HEK293 (cell line): ENCODE results near the gene NCCRP1.

ENCODE experiments used
- CTCF ChIA-PET: fragments of 350-600 bp; formaldehyde crosslinking; extraction: SDS; loops from one replicate; lab custom pipeline; 2021; ENCODE audit warnings: antibody characterized with exemption; lab: Yijun Ruan, JAX
- POLR2A ChIA-PET: fragments of 300-600 bp; formaldehyde crosslinking; extraction: SDS; loops from one replicate; lab custom pipeline; 2020; ENCODE audit warnings: antibody characterized with exemption, inconsistent platforms; lab: Yijun Ruan, JAX
- H3K27ac ChIP-seq: fragments of 200-500 bp; sonication (Bioruptor generic); 2 replicates; pipeline ENCODE4 v1.5.1; 2014; ENCODE audit warnings: low read depth, low read length, control low read depth, inconsistent platforms; ENCODE audit errors: extremely low read depth
- H3K36me3 ChIP-seq, 2 experiments: fragments of 200-500 bp in 1 of 2; sonication (Bioruptor generic) in 1 of 2; 1 replicate in 1 of 2; 2 replicates in 1 of 2; pipeline ENCODE4 v1.5.1; 2014 to 2017; ENCODE audit warnings: inconsistent platforms in 2 of 2, low read length in 2 of 2; ENCODE audit not compliant: control insufficient read depth in 2 of 2, insufficient read depth in 1 of 2
- H3K4me1 ChIP-seq: fragments of 200-500 bp; sonication (Bioruptor generic); 2 replicates; pipeline ENCODE4 v1.5.1; 2014; ENCODE audit warnings: mild to moderate bottlenecking, low read length, inconsistent platforms; ENCODE audit not compliant: control insufficient read depth, insufficient read depth
- H3K4me3 ChIP-seq: 2 replicates; pipeline ENCODE4 v1.5.1; 2011; ENCODE audit warnings: low read depth, mild to moderate bottlenecking, control low read depth, low read length, moderate library complexity
- H3K9me3 ChIP-seq: fragments of 200-500 bp; sonication (Bioruptor generic); 2 replicates; pipeline ENCODE4 v1.5.1; 2014; ENCODE audit warnings: low read depth, low read length, inconsistent platforms; ENCODE audit not compliant: control insufficient read depth, insufficient read depth
- ATF2 ChIP-seq: fragments of 450-650 bp; formaldehyde crosslinking; IDR thresholded peaks from 2 replicates; pipeline ENCODE4 v1.5.1; 2016; ENCODE audit warnings: missing biosample characterization, missing genetic modification characterization, low read depth
- BCL6B ChIP-seq: fragments of 450-650 bp; formaldehyde crosslinking; IDR thresholded peaks from 2 replicates; pipeline ENCODE4 v1.5.1; 2017; ENCODE audit warnings: missing biosample characterization, missing genetic modification characterization
- EGR2 ChIP-seq: fragments of 450-650 bp; formaldehyde crosslinking; IDR thresholded peaks from 2 replicates; pipeline ENCODE4 v1.5.1; 2016; ENCODE audit warnings: low read depth, missing biosample characterization, missing genetic modification characterization
- GLIS1 ChIP-seq: fragments of 450-650 bp; formaldehyde crosslinking; IDR thresholded peaks from 2 replicates; pipeline ENCODE4 v1.5.1; 2016; ENCODE audit warnings: missing biosample characterization, missing genetic modification characterization
- GLIS2 ChIP-seq: fragments of 450-650 bp; formaldehyde crosslinking; IDR thresholded peaks from 2 replicates; pipeline ENCODE4 v1.5.1; 2016; ENCODE audit warnings: missing biosample characterization, missing genetic modification characterization
- KLF1 ChIP-seq: fragments of 450-650 bp; formaldehyde crosslinking; IDR thresholded peaks from 2 replicates; pipeline ENCODE4 v1.5.1; 2016; ENCODE audit warnings: missing biosample characterization, missing genetic modification characterization
- PRDM10 ChIP-seq: fragments of 450-650 bp; formaldehyde crosslinking; IDR thresholded peaks from 2 replicates; pipeline ENCODE4 v1.5.1; 2016; ENCODE audit warnings: missing biosample characterization, missing genetic modification characterization
- RBAK ChIP-seq: fragments of 450-650 bp; formaldehyde crosslinking; IDR thresholded peaks from 2 replicates; pipeline ENCODE4 v1.5.1; 2016; ENCODE audit warnings: missing biosample characterization, missing genetic modification characterization
- SALL2 ChIP-seq: fragments of 450-650 bp; formaldehyde crosslinking; IDR thresholded peaks from 2 replicates; pipeline ENCODE4 v1.5.0; 2017; ENCODE audit warnings: missing biosample characterization, mild to moderate bottlenecking, missing genetic modification characterization, borderline replicate concordance
- SETDB1 ChIP-seq: IDR thresholded peaks from one replicate; pipeline ENCODE4 v1.6.1; 2017; ENCODE audit warnings: mild to moderate bottlenecking, low read length, moderate library complexity, mixed read lengths; ENCODE audit not compliant: insufficient read length
- YY2 ChIP-seq: fragments of 450-650 bp; formaldehyde crosslinking; IDR thresholded peaks from 2 replicates; pipeline ENCODE4 v1.5.1; 2016; ENCODE audit warnings: missing biosample characterization, missing genetic modification characterization
- ZFHX2 ChIP-seq: fragments of 450-650 bp; formaldehyde crosslinking; conservative IDR thresholded peaks from 2 replicates; pipeline ENCODE4 v1.5.1; 2016; ENCODE audit warnings: missing biosample characterization, missing genetic modification characterization
- ZNF175 ChIP-seq: fragments of 450-650 bp; formaldehyde crosslinking; IDR thresholded peaks from 2 replicates; pipeline ENCODE4 v1.5.1; 2016; ENCODE audit warnings: missing biosample characterization, missing genetic modification characterization
- ZNF398 ChIP-seq: fragments of 450-650 bp; formaldehyde crosslinking; IDR thresholded peaks from 2 replicates; pipeline ENCODE4 v1.5.1; 2017; ENCODE audit warnings: missing biosample characterization, missing genetic modification characterization
- ZNF488 ChIP-seq: fragments of 450-650 bp; formaldehyde crosslinking; IDR thresholded peaks from 2 replicates; pipeline ENCODE4 v1.5.1; 2016; ENCODE audit warnings: missing biosample characterization, missing genetic modification characterization
- ZNF521 ChIP-seq: fragments of 450-650 bp; formaldehyde crosslinking; IDR thresholded peaks from 2 replicates; pipeline ENCODE4 v1.5.1; 2017; ENCODE audit warnings: missing biosample characterization, mild to moderate bottlenecking, missing genetic modification characterization
- ZNF600 ChIP-seq: fragments of 450-650 bp; formaldehyde crosslinking; IDR thresholded peaks from 2 replicates; pipeline ENCODE4 v1.5.1; 2016; ENCODE audit warnings: missing biosample characterization, missing genetic modification characterization
- ZSCAN5A ChIP-seq: fragments of 450-650 bp; formaldehyde crosslinking; IDR thresholded peaks from 2 replicates; pipeline ENCODE4 v1.5.1; 2016; ENCODE audit warnings: missing biosample characterization, missing genetic modification characterization
- TF ChIP-seq, protein P1 (sequence below): fragments of 450-650 bp; formaldehyde crosslinking; IDR thresholded peaks from 2 replicates; pipeline ENCODE4 v1.5.1; 2016; ENCODE audit warnings: missing biosample characterization, missing genetic modification characterization

Gene NCCRP1

GRCh38 chr19:39237200-39238184, 40.7 kb downstream of the NCCRP1 start:
- no peaks in the 10 kb centered on the region for H3K36me3 ChIP-seq
- POLR2A ChIA-PET, result interaction anchor here (0.9 kb wide), 1 partner anchor 12 kb away, joined by 6 read pairs; no protein-coding TSS in a partner anchor
- TF ChIP-seq KLF1 (tag by site-specific recombination) (peak; percentile 85), SETDB1 (no peak), PRDM10 (tag by site-specific recombination) (peak; percentile 63), ZNF600 (0 out of 2 replicates have a peak, but pooled peaks have one; percentile 11), SALL2 (tag by site-specific recombination) (0 out of 2 replicates have a peak, but pooled peaks have one; percentile 7), YY2 (tag by site-specific recombination) (peak; percentile 6; the same call in 1 of the 2 replicates), GLIS2 (peak; percentile 51; the same call in 1 of the 2 replicates), ZSCAN5A (peak; percentile 96; the same call in 1 of the 2 replicates), ZNF521 (no peak), ATF2 (no peak), ZNF175 (tag by site-specific recombination) (no peak), GLIS1 (tag by site-specific recombination) (peak; percentile 50), RBAK (tag by site-specific recombination) (no peak), EGR2 (tag by site-specific recombination) (peak; percentile 65; the same call in 1 of the 2 replicates), ZNF398 (tag by site-specific recombination) (peak; percentile 52), BCL6B (tag by site-specific recombination) (peak; percentile 46), ZNF488 (tag by site-specific recombination) (no peak), ZFHX2 (tag by site-specific recombination) (peak; percentile 73)
- TF ChIP-seq, protein P1, sequence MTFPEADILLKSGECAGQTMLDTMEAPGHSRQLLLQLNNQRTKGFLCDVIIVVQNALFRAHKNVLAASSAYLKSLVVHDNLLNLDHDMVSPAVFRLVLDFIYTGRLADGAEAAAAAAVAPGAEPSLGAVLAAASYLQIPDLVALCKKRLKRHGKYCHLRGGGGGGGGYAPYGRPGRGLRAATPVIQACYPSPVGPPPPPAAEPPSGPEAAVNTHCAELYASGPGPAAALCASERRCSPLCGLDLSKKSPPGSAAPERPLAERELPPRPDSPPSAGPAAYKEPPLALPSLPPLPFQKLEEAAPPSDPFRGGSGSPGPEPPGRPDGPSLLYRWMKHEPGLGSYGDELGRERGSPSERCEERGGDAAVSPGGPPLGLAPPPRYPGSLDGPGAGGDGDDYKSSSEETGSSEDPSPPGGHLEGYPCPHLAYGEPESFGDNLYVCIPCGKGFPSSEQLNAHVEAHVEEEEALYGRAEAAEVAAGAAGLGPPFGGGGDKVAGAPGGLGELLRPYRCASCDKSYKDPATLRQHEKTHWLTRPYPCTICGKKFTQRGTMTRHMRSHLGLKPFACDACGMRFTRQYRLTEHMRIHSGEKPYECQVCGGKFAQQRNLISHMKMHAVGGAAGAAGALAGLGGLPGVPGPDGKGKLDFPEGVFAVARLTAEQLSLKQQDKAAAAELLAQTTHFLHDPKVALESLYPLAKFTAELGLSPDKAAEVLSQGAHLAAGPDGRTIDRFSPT (tag by site-specific recombination), result no peak
- TF ChIP-seq, all 188 proteins: peak for 12
- CTCF ChIA-PET, result interaction anchor here (1.2 to 1.3 kb wide), 3 partner anchors 15 to 86 kb away, joined by 3 to 4 read pairs (median 3); no protein-coding TSS in a partner anchor
- Histone ChIP-seq H3K9me3 (no peaks in the 10 kb centered on the region), H3K4me1 (peaks cover 5% of the 10 kb centered on the region; the same call in 1 of the 2 replicates), H3K4me3 (no peak overlapping the region), H3K27ac (no peak overlapping the region)
